Activated B cell treated with CpG ODN at 0.5 μM for 24 hours (primary cell): Measurements from ENCODE around the gene PPIF. TPM values are rescaled to one million over a fixed set of nuclear protein-coding genes. Genes with fewer than 3 reads are reported as not detected.

Source experiments
- ATAC-seq: fragments of 200-7000 bp; cut with Tn5 transposase; one replicate; pipeline ENCODE4 v1.10.0; 2021; ENCODE audit warnings: low read depth, mild to moderate bottlenecking, moderate library complexity
- CTCF ChIA-PET: fragments of 350-600 bp; sonication (Branson Sonifier 250); formaldehyde crosslinking; loops from one replicate; lab custom pipeline; 2021; ENCODE audit warnings: antibody characterized with exemption; lab: Charles Lee
- POLR2A ChIA-PET: fragments of 350-600 bp; sonication (Branson Sonifier 250); formaldehyde crosslinking; loops from one replicate; lab custom pipeline; 2021; ENCODE audit warnings: antibody characterized with exemption; lab: Charles Lee
- DNase-seq: peaks from one replicate; pipeline ENCODE4 v3.0.0; 2022
- H3K27ac Mint-ChIP-seq: one replicate; pipeline ENCODE4 v1.8.0; 2020; ENCODE audit warnings: mixed read lengths
- H3K27me3 Mint-ChIP-seq: one replicate; pipeline ENCODE4 v1.8.0; 2021; ENCODE audit warnings: mixed read lengths
- H3K36me3 Mint-ChIP-seq: one replicate; pipeline ENCODE4 v1.8.0; 2021; ENCODE audit warnings: low read depth, mixed read lengths
- H3K4me1 Mint-ChIP-seq: one replicate; pipeline ENCODE4 v1.8.0; 2021; ENCODE audit warnings: mixed read lengths
- H3K4me3 Mint-ChIP-seq: one replicate; pipeline ENCODE4 v1.8.0; 2020; ENCODE audit warnings: mild to moderate bottlenecking, mixed read lengths
- H3K9me3 Mint-ChIP-seq: one replicate; pipeline ENCODE4 v1.8.0; 2020; ENCODE audit warnings: mixed read lengths
- intact Hi-C: fragments of 100-400 bp; cut with micrococcal nuclease; formaldehyde crosslinking; loops from one replicate; pipeline ENCODE4 v1.15.1; 2024
- total RNA-seq: library from RNA; stranded (reverse); gene quantifications from 2 replicates; pipeline ENCODE4 v1.2.3, GENCODE V29; 2022
- TF ChIP-seq, protein P1 (sequence below): fragments of 200-600 bp; IDR thresholded peaks from one replicate; pipeline ENCODE4 v1.8.0; 2022; ENCODE audit warnings: antibody characterized with exemption, mild to moderate bottlenecking

Gene PPIF
- total RNA-seq, 1 donor from 2014 or later, result 72.5 TPM

DNA sequence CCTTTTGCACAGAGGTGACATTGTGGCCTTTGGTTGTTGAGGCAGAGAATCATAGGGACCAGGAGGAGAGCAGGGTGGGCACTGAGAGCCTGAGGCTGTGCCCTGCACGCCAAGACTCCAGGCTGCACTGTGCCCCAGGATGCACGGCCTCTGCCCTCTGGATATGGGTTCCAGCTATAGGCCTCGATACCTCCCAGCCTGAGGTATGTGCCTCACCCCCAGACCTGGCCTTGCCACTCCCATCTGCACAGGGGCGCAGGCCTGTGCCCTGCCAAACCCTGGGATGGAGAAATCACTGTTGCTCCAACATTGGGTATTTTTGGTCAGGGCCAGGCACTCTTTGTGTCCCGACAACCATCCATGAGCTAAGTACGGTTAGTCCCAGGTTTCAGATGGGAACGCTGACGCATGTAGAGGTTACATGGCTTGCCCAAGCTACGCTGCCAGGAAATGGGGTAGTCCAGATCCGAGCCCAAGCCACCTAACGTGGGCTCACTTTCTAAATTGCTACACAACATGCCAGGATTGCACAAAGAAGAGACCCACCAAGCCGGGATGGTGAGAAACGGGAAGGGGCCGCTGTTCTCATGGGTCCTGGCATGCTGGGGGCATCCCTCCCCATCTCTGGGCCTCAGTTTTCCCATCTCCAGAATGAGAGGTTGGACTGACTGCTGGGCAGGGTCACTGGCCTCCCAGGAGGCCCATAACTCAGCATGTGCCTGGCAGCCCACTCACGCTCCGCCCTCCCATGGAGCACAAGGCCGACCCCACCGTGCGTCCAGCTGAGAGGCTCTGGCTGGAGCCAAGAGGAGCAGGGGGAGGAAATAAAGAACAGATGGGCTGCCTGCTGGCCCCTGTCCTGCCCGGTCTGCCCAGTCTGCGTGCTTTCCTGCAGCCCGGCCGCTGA lies 54.0 kb downstream of the PPIF start:
- H3K9me3 Mint-ChIP-seq, result no peaks in the 10 kb centered on the region
- no peak overlapping the region for H3K27ac Mint-ChIP-seq
- DNase-seq (no peak), ATAC-seq (no peak)
- TF ChIP-seq, protein P1, sequence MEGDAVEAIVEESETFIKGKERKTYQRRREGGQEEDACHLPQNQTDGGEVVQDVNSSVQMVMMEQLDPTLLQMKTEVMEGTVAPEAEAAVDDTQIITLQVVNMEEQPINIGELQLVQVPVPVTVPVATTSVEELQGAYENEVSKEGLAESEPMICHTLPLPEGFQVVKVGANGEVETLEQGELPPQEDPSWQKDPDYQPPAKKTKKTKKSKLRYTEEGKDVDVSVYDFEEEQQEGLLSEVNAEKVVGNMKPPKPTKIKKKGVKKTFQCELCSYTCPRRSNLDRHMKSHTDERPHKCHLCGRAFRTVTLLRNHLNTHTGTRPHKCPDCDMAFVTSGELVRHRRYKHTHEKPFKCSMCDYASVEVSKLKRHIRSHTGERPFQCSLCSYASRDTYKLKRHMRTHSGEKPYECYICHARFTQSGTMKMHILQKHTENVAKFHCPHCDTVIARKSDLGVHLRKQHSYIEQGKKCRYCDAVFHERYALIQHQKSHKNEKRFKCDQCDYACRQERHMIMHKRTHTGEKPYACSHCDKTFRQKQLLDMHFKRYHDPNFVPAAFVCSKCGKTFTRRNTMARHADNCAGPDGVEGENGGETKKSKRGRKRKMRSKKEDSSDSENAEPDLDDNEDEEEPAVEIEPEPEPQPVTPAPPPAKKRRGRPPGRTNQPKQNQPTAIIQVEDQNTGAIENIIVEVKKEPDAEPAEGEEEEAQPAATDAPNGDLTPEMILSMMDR, result no peak
- ChIA-PET CTCF (no interaction called here), POLR2A (no interaction called here)
- H3K4me1 Mint-ChIP-seq, result no peaks in the 10 kb centered on the region
- no peaks in the 10 kb centered on the region for H3K27me3 Mint-ChIP-seq
- no peaks in the 10 kb centered on the region for H3K36me3 Mint-ChIP-seq
- intact Hi-C loops, result no loop called here
- no peak overlapping the region for H3K4me3 Mint-ChIP-seq

DNA sequence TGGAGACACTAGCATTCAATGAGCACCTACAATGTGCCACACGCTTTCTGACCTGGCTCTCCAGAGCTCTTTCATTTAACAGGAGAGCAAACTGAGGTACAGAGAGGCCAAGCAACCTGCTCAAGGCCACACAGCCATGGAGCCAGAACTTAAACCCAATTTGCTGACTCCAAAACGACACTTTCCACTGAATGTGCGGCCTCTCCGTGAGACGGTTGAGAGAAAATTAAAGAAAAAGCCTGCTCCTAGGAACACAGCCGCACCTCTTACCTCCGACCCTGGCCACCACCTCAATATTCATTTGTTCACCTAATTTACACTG lies 55.3 kb downstream of the PPIF start:
- ChIA-PET POLR2A (no interaction called here), CTCF (no interaction called here)
- Mint-ChIP-seq H3K9me3 (no peaks in the 10 kb centered on the region), H3K27ac (no peak overlapping the region), H3K4me1 (no peaks in the 10 kb centered on the region), H3K4me3 (no peak overlapping the region), H3K36me3 (no peaks in the 10 kb centered on the region), H3K27me3 (no peaks in the 10 kb centered on the region)
- DNase-seq (no peak), ATAC-seq (no peak)
- TF ChIP-seq, protein P1, result no peak
- intact Hi-C loops, result no loop called here

DNA sequence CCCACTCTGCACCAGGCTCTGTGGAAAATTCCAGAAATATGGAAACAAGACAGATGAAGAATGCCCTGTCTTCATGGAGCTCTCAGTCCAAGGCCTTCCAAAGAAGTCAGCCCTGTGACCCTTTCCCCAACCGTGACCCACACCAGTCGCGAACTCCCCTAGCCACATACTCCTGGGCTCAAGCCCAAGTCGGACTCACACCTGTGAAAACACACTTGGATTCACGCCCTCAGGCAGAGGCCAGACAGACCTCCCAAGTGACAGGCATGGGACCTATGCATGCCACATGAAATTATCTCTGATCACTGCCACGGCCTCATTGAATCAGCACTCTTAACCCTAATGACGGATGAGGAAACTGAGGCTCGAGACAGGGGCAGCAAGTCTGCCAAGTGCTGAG lies 55.7 kb downstream of the PPIF start:
- no peaks in the 10 kb centered on the region for H3K36me3 Mint-ChIP-seq
- H3K9me3 Mint-ChIP-seq, result no peaks in the 10 kb centered on the region
- no peaks in the 10 kb centered on the region for H3K4me1 Mint-ChIP-seq
- no peak overlapping the region for H3K4me3 Mint-ChIP-seq
- ChIA-PET CTCF (no interaction called here), POLR2A (no interaction called here)
- no peak for DNase-seq
- intact Hi-C loops, result no loop called here
- ATAC-seq, result no peak
- TF ChIP-seq, protein P1, result no peak
- no peaks in the 10 kb centered on the region for H3K27me3 Mint-ChIP-seq
- no peak overlapping the region for H3K27ac Mint-ChIP-seq

DNA sequence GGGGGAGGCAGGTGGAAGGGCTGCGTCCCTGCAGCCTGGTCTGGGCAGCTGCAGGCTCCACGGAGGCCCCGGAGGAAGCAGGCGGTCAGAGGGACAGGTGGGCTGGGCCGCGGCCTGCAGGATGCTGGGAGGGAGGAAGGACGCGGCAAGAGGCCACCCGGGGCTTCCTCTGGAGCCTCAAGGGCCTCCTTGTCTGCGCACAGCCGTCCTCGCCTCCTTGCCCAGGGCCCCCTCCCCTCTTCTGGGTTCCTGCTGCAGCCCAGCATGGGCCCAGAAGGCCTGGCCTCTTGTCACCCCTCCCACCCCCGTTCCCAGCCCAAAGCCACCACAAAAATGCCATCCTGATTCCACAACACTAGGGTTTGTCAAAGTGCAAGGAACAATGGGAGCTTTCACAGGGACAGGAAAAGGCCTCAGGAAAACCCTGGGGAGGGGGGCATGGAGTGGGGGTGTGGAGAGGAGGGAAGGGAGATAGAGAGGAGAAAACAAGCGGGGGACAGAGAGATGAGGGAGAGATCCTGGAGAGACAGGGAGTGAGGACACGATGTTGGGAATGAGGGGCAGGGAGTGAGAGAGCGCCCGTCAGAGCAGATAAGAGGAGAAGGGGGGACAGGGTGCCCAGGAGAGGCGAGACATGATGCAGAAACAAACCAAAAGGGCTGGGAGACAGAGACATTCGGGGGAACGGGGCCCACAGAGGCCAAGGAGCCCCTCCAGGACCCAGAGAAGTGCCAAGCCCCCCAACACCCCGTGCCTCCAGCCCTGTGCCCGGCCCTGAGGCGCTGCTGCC lies 56.4 kb downstream of the PPIF start:
- TF ChIP-seq, protein P1, result no peak
- Mint-ChIP-seq H3K9me3 (no peaks in the 10 kb centered on the region), H3K36me3 (no peaks in the 10 kb centered on the region), H3K27ac (no peak overlapping the region), H3K27me3 (no peaks in the 10 kb centered on the region), H3K4me1 (no peaks in the 10 kb centered on the region), H3K4me3 (no peak overlapping the region)
- DNase-seq, result no peak
- CTCF ChIA-PET, result no interaction called here
- ATAC-seq, result no peak
- POLR2A ChIA-PET, result no interaction called here
- intact Hi-C loops, result no loop called here

DNA sequence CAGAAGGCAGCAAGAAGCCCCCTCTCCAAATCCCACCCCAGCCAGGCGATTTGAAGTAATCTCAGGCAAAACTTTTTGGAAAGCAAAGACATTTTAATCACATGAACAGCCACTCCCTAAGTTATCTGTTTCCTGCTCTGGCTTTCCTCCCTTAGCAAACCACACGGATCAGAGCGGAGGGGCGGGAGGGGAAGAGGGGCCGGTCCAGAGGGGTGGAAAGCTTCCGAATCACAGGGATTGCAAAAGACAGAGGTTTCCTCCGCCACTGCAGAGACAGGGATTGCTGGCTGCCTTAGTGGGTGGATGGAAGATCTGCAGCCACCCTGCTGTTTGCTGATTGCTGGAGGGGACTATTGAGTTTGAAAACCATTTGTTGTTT lies 57.0 kb downstream of the PPIF start:
- no peak overlapping the region for H3K27ac Mint-ChIP-seq

More for the DNA sequence above, 57.0 kb downstream of the PPIF start:
- Mint-ChIP-seq H3K36me3 (no peaks in the 10 kb centered on the region), H3K4me3 (no peak overlapping the region), H3K27me3 (no peaks in the 10 kb centered on the region), H3K9me3 (no peaks in the 10 kb centered on the region), H3K4me1 (no peaks in the 10 kb centered on the region)
- CTCF ChIA-PET, result no interaction called here
- intact Hi-C loops, result no loop called here
- DNase-seq, result no peak
- TF ChIP-seq, protein P1, result no peak
- ATAC-seq, result no peak
- POLR2A ChIA-PET, result no interaction called here
